T-helper 2 cell treated with Interferon-gamma antibody and Interleukin-4, amounts not matched to agents 5 μg/mL and 100 μg/mL, for 36 hours (primary cell): ENCODE results near the gene P2RX7.

ENCODE experiments used
- DNase-seq: peaks from one replicate; pipeline ENCODE4 v3.0.0; 2021; ENCODE audit warnings: low spot score
- H3K27ac Mint-ChIP-seq: one replicate; pipeline ENCODE4 v1.8.0; 2021; ENCODE audit warnings: mild to moderate bottlenecking, mixed read lengths
- H3K27me3 Mint-ChIP-seq: one replicate; pipeline ENCODE4 v1.8.0; 2021; ENCODE audit warnings: low read depth, mixed read lengths
- H3K36me3 Mint-ChIP-seq: one replicate; pipeline ENCODE4 v1.8.0; 2021; ENCODE audit warnings: low read depth, mixed read lengths
- H3K4me1 Mint-ChIP-seq: one replicate; pipeline ENCODE4 v1.8.0; 2021; ENCODE audit warnings: low read depth, mixed read lengths
- H3K4me3 Mint-ChIP-seq: one replicate; pipeline ENCODE4 v1.8.0; 2022; ENCODE audit warnings: mild to moderate bottlenecking, moderate library complexity, mixed read lengths
- H3K9me3 Mint-ChIP-seq: one replicate; pipeline ENCODE4 v1.8.0; 2021; ENCODE audit warnings: mixed read lengths

P2RX7 gene

DNA sequence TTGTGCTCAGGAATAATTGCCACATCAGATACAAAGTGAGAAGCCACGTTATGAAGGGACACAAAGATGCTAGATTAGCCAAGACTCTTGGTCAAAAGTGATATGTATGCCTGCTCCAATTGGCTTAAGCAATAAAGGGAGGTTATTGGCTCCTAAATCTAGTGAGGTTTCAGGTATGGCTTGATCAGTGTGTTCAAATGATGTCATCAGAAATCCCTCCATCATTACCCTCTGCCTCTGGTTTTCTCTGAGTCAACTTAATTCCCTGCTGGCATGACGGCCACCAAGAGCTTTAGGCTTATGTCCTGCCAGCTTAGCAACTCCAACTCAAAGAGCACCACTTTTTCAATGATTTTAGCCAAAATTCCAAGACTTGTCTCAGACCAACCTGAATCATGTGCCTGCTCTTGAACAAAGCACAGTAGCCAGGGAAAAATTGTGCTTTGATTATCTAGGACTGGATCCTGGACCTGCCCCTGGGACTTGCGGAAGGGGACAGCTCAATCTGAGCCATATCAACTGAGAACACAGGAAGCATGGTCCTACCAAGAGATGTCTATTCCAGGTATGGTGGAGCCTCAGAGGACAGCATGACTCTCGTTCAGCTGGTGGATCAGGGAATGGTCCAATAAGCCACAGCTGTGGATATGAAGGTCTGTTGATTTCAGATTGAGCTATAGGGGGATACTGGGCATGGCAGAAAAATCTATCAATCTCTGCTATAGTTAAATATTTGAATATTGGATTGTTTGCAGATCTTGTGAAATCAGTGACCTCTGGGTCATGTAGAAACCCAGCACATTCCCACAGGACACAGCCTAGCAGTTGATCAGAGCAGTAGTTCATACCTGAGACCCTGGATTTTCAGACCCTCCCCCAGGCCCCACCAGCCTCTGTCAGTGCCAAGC, 16.1 kb upstream of the P2RX7 start:
- no peak for DNase-seq
- H3K36me3 Mint-ChIP-seq: no peaks in the 10 kb centered on the region
- H3K4me1 Mint-ChIP-seq: peaks cover 9% of the 10 kb centered on the region
- no peaks in the 10 kb centered on the region for H3K9me3 Mint-ChIP-seq
- H3K4me3 Mint-ChIP-seq: no peak overlapping the region
- peaks cover 9% of the 10 kb centered on the region for H3K27me3 Mint-ChIP-seq
- H3K27ac Mint-ChIP-seq: no peak overlapping the region

GRCh38 chr12:121117226-121117777, 15.4 kb upstream of the P2RX7 start:
- Mint-ChIP-seq H3K27me3 (peaks cover 9% of the 10 kb centered on the region), H3K27ac (no peak overlapping the region), H3K4me3 (no peak overlapping the region), H3K9me3 (no peaks in the 10 kb centered on the region), H3K4me1 (peaks cover 9% of the 10 kb centered on the region), H3K36me3 (no peaks in the 10 kb centered on the region)
- no peak for DNase-seq

GRCh38 chr12:121120323-121120722, 12.4 kb upstream of the P2RX7 start:
- Mint-ChIP-seq H3K4me3 (no peak overlapping the region), H3K27ac (no peak overlapping the region), H3K36me3 (peaks cover 5% of the 10 kb centered on the region), H3K9me3 (peaks cover 6% of the 10 kb centered on the region), H3K27me3 (peaks cover 15% of the 10 kb centered on the region), H3K4me1 (peaks cover 24% of the 10 kb centered on the region)
- no peak for DNase-seq

DNA sequence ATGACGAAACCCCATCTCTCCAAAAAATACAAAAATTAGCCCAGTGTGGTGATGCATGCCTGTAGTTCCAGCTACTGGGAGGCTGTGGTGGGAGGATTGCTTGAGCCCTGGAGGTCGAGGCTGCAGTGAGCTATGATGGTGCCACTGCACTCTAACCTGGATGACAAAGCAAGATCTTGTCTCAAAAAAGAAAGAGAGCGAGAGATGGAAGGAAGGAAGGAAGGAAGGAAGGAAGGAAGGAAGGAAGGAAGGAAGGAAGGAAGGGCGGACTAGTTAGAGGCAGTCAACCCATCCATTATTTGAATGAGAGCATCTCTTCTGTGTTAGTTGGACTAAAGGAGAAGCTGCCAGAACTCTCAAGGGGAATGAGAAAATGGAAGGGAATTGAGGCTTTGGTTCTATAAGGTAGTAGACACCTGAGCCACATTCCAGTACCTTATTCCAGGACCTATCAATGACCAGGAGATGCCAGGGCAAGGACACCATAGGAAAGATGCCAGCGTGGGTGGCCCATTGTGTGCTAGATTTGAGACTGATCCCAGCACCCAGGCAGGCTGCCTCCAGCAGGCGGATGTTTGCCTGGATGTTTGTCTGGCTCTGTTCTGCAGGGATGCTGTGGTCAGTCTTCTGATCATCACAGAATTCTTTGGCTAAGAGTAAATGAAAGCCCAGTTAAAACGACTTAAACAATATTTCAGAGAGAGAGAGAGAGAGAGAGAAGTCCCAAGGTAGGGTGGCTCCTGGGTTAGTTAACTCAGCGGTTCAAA, 11.5 kb upstream of the P2RX7 start:
- Mint-ChIP-seq H3K4me3 (no peak overlapping the region), H3K27me3 (peaks cover 15% of the 10 kb centered on the region), H3K9me3 (peaks cover 6% of the 10 kb centered on the region), H3K36me3 (peaks cover 5% of the 10 kb centered on the region), H3K4me1 (peaks cover 28% of the 10 kb centered on the region), H3K27ac (no peak overlapping the region)
- no peak for DNase-seq

- H3K4me3 Mint-ChIP-seq: no peak overlapping the region
- peaks cover 5% of the 10 kb centered on the region for H3K36me3 Mint-ChIP-seq
- H3K27me3 Mint-ChIP-seq: peaks cover 15% of the 10 kb centered on the region
- DNase-seq: no peak
- no peak overlapping the region for H3K27ac Mint-ChIP-seq
- H3K9me3 Mint-ChIP-seq: peaks cover 6% of the 10 kb centered on the region
- H3K4me1 Mint-ChIP-seq: peaks cover 31% of the 10 kb centered on the region
These were observed 10.9 kb upstream of the P2RX7 start for GRCh38 chr12:121121805-121122204.

GRCh38 chr12:121123488-121123887, 9.2 kb upstream of the P2RX7 start:
- Mint-ChIP-seq H3K9me3 (peaks cover 6% of the 10 kb centered on the region), H3K27ac (peak overlapping the region; percentile 7), H3K4me3 (no peak overlapping the region)

DNA sequence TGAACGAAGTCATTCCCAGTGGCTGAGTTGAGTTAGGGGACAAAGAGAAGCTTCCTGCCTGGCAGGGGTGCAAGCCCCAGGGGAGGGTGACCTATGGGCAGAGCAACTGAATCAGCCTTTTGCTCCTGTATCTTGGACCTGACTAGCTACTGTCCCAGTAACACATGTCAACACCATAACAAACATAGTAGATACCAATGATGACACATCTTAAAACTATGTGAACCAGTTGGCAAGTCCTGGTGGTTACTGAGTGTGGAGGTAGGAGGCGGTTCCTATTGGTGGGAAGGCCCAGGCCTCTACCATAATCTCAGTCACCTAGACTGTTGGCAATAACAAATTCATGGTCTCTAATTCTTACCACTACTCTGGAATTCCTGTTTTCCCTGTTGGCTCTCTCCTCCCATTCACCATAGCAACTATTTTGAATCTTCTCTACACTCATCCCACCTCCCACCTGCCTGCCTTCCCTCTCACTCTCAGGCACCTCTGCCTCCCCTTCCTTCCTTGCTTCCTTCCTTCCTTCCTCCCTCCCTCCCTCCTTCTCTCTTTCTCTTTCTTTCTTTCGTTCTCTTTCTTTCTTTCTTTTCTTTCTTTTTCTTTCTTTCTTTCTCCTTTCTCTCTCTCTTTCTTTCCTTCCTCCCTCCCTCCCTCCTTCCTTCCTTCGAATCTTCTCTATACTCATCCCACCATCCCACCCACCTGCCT, 8.1 kb upstream of the P2RX7 start:
- DNase-seq: peak; percentile 32
- peaks cover 6% of the 10 kb centered on the region for H3K36me3 Mint-ChIP-seq
- peaks cover 7% of the 10 kb centered on the region for H3K9me3 Mint-ChIP-seq
- no peak overlapping the region for H3K27ac Mint-ChIP-seq
- no peak overlapping the region for H3K4me3 Mint-ChIP-seq
- H3K27me3 Mint-ChIP-seq: peaks cover 12% of the 10 kb centered on the region
- H3K4me1 Mint-ChIP-seq: peaks cover 48% of the 10 kb centered on the region

More at GRCh38 chr12:121123488-121123887, 9.2 kb upstream of the P2RX7 start:
- peaks cover 41% of the 10 kb centered on the region for H3K4me1 Mint-ChIP-seq
- H3K36me3 Mint-ChIP-seq: peaks cover 5% of the 10 kb centered on the region
- no peak for DNase-seq
- H3K27me3 Mint-ChIP-seq: peaks cover 15% of the 10 kb centered on the region

- no peak for DNase-seq
- H3K9me3 Mint-ChIP-seq: peaks cover 9% of the 10 kb centered on the region
- H3K4me1 Mint-ChIP-seq: peaks cover 68% of the 10 kb centered on the region
- H3K27ac Mint-ChIP-seq: no peak overlapping the region
- peaks cover 6% of the 10 kb centered on the region for H3K27me3 Mint-ChIP-seq
- peaks cover 10% of the 10 kb centered on the region for H3K36me3 Mint-ChIP-seq
- H3K4me3 Mint-ChIP-seq: no peak overlapping the region
These were observed 5.2 kb upstream of the P2RX7 start for GRCh38 chr12:121127501-121127900.

DNA sequence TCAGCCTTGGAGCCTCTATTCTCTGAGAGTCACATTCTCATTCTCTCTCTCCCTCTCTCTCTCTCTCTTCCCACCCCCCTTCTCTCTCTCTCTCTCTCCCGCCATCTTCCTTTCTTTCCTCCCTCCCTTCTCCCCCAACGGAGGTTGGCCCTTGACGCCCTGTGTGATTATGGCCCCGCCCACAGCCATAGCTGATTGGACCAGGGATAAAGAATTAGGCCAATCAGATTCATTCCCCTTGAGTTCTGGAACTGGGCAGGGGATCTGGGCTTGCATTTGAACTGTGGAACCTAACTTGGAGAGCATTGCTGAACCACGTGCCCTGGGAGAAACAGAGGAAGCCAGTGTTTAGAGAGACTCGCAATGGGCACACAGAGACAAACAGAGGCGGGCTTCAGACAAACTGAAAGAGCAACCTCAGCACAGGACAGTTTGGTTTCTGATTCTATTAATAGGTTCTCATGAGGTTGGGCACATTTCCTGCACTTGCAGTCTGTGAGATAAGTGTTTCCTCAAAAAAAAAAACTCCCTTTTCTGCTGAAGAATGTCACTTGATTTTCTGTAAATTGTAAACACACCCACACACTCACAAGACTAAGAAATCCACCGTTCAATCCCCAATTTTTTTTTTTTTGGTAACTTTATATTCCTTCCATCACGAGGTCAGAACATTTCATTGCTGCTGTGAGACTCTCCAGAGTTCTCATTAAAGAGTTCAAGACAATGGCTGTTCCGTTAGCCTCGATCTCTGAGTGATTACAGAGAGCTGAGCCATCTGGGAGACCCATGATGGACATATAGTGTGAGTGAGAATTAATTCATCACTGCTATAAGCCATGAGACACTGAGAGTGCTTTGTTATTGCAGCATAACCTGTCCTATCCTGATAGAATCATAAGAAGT, 3.5 kb upstream of the P2RX7 start:
- no peaks in the 10 kb centered on the region for H3K27me3 Mint-ChIP-seq

DNA sequence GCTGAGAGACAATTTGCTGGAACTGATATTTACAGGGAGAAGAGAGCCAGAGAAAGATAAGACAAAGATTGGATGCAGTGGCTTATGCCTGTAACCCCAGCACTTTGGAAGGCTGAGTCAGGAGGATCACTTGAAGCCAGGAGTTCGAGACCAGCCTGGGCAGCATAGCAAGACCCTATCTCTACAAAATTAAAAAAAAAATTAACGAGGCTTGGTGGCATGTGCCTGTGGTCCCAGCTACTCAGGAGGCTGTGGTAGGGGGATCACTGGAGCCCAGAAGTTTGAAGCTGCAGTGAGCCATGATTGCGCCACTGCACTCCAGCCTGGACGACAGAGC, 2.9 kb upstream of the P2RX7 start:
- peak overlapping the region; percentile 97 for H3K27ac Mint-ChIP-seq
- no peak for DNase-seq
- peaks cover 9% of the 10 kb centered on the region for H3K36me3 Mint-ChIP-seq
- H3K27me3 Mint-ChIP-seq: no peaks in the 10 kb centered on the region
- peaks cover 72% of the 10 kb centered on the region for H3K4me1 Mint-ChIP-seq
- H3K9me3 Mint-ChIP-seq: peaks cover 3% of the 10 kb centered on the region
- H3K4me3 Mint-ChIP-seq: peak overlapping the region; percentile 78

More for the DNA sequence above, 3.5 kb upstream of the P2RX7 start:
- DNase-seq: peak; percentile 81
- Mint-ChIP-seq H3K27ac (peak overlapping the region; percentile 97), H3K9me3 (peaks cover 3% of the 10 kb centered on the region), H3K4me1 (peaks cover 73% of the 10 kb centered on the region), H3K36me3 (peaks cover 7% of the 10 kb centered on the region), H3K4me3 (peak overlapping the region; percentile 78)

- Mint-ChIP-seq H3K36me3 (peaks cover 10% of the 10 kb centered on the region), H3K4me1 (peaks cover 69% of the 10 kb centered on the region), H3K9me3 (peaks cover 3% of the 10 kb centered on the region), H3K4me3 (no peak overlapping the region), H3K27ac (peak overlapping the region; percentile 11), H3K27me3 (no peaks in the 10 kb centered on the region)
- DNase-seq: no peak
These were observed 1.8 kb upstream of the P2RX7 start for GRCh38 chr12:121130866-121131373.

- H3K9me3 Mint-ChIP-seq: peaks cover 3% of the 10 kb centered on the region
- H3K27ac Mint-ChIP-seq: no peak overlapping the region
- peak overlapping the region; percentile 25 for H3K4me3 Mint-ChIP-seq
- DNase-seq: no peak
- peaks cover 10% of the 10 kb centered on the region for H3K36me3 Mint-ChIP-seq
- H3K4me1 Mint-ChIP-seq: peaks cover 68% of the 10 kb centered on the region
- H3K27me3 Mint-ChIP-seq: no peaks in the 10 kb centered on the region
These were observed 735 bp upstream of the P2RX7 start for GRCh38 chr12:121131941-121132341.

DNA sequence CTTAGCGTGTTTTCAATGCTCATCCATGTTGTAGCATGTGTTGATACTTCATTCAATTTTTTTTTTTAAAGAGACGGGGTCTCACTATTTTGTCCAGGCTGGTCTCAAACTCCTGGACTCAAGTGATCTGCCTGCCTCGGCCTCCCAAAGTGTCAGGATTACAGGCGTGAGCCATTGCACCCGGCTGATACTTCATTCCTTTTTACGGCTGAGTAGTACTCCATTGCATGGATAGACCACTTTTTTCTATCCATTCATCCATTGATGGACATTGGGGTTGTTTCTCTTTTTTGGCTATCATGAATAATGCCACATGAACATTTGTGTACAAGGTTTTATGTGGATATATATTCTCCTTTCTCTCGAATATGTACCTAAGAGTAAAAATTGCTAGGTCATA, 1.2 kb downstream of the P2RX7 start:
- H3K27ac Mint-ChIP-seq: peak overlapping the region; percentile 70

More for the DNA sequence above, 1.2 kb downstream of the P2RX7 start:
- DNase-seq: no peak
- H3K9me3 Mint-ChIP-seq: peaks cover 3% of the 10 kb centered on the region
- no peaks in the 10 kb centered on the region for H3K27me3 Mint-ChIP-seq
- H3K4me3 Mint-ChIP-seq: peak overlapping the region; percentile 89
- H3K4me1 Mint-ChIP-seq: peaks cover 59% of the 10 kb centered on the region
- H3K36me3 Mint-ChIP-seq: peaks cover 21% of the 10 kb centered on the region
